LNCAP (cell line): ENCODE data around the gene ADGRF4.

Source experiments
- CTCF ChIP-seq: fragments of 450-650 bp; IDR thresholded peaks from 2 replicates; pipeline ENCODE4 v1.5.1; 2017; ENCODE audit warnings: mild to moderate bottlenecking

Gene ADGRF4

GRCh38 chr6:47698342-47698787 lies at the start of gene ADGRF4:
TSS of gene ADGRF4 (plus strand) at chr6:47698580. CDS start at chr6:47707246, 8,666 bp downstream.
- TF ChIP-seq CTCF: no peak

- TF ChIP-seq CTCF: no peak
These were observed 47.6 kb upstream of the ADGRF4 start for GRCh38 chr6:47650553-47651432.

- no peak for TF ChIP-seq CTCF
These were observed 46.9 kb upstream of the ADGRF4 start for GRCh38 chr6:47651505-47651944.

- no peak for TF ChIP-seq CTCF
These were observed 44.7 kb upstream of the ADGRF4 start for GRCh38 chr6:47653706-47654105.

GRCh38 chr6:47654255-47654654 lies 44.1 kb upstream of the ADGRF4 start:
- TF ChIP-seq CTCF: no peak

- TF ChIP-seq CTCF: no peak
These were observed 42.4 kb upstream of the ADGRF4 start for GRCh38 chr6:47655719-47656595.

GRCh38 chr6:47661960-47662359 lies 36.4 kb upstream of the ADGRF4 start:
- no peak for TF ChIP-seq CTCF
